Spleen (tissue), 11 donors: ENCODE data around the gene ACBD3. TPM values are rescaled to one million over a fixed set of nuclear protein-coding genes. Genes with fewer than 3 reads are reported as not detected.

ENCODE experiments used
- DNase-seq: peaks from one replicate; pipeline ENCODE4 v3.0.0-alpha.2; 2020
- H3K27ac ChIP-seq, 8 donors: fragments of 200-600 bp; sonication (generic) in 7 of 8; 1 replicate in 4 of 8; 2 replicates in 4 of 8; pipeline versions ENCODE4 v1.5.0 to v1.8.0; 2016 to 2021; ENCODE audit warnings: inconsistent platforms in 4 of 8, mild to moderate bottlenecking in 4 of 8, moderate library complexity in 1 of 8
- H3K27me3 ChIP-seq, 7 donors: fragments of 200-600 bp; sonication (generic) in 6 of 7; replicated peaks in 1 of 7; 1 replicate in 4 of 7; 2 replicates in 3 of 7; pipeline versions ENCODE4 v1.5.0 to v1.8.0; 2016 to 2021; ENCODE audit warnings: inconsistent platforms in 3 of 7, mild to moderate bottlenecking in 1 of 7
- H3K36me3 ChIP-seq, 6 donors: fragments of 200-600 bp; sonication (generic) in 5 of 6; 1 replicate in 4 of 6; 2 replicates in 2 of 6; pipeline versions ENCODE4 v1.5.0 to v1.8.0; 2016 to 2021; ENCODE audit warnings: inconsistent platforms in 2 of 6
- H3K4me1 ChIP-seq, 6 donors: fragments of 200-600 bp; sonication (generic) in 5 of 6; 1 replicate in 3 of 6; 2 replicates in 3 of 6; pipeline versions ENCODE4 v1.5.0 to v1.8.0; 2016 to 2021; ENCODE audit warnings: inconsistent platforms in 3 of 6
- H3K4me3 ChIP-seq, 8 donors: fragments of 200-600 bp; sonication (generic) in 7 of 8; 1 replicate in 4 of 8; 2 replicates in 4 of 8; pipeline versions ENCODE4 v1.5.0 to v1.8.0; 2016 to 2021; ENCODE audit warnings: inconsistent platforms in 4 of 8, mild to moderate bottlenecking in 4 of 8, moderate library complexity in 2 of 8
- H3K9me3 ChIP-seq, 8 donors: fragments of 200-600 bp; sonication (generic) in 7 of 8; 1 replicate in 4 of 8; 2 replicates in 4 of 8; pipeline versions ENCODE4 v1.5.0 to v1.8.0; 2016 to 2021; ENCODE audit warnings: inconsistent platforms in 4 of 8
- POLR2A ChIP-seq, 3 donors: fragments of 450-650 bp; IDR thresholded peaks; one replicate each; pipeline ENCODE4 v1.5.1; 2017; ENCODE audit warnings: antibody characterized with exemption in 3 of 3, mild to moderate bottlenecking in 1 of 3
- POLR2AphosphoS5 ChIP-seq, 3 donors: sonication (generic); formaldehyde crosslinking; IDR thresholded peaks; one replicate each; pipeline ENCODE4 v1.5.1; 2017; ENCODE audit warnings: antibody characterized with exemption in 3 of 3
- WGBS, 5 donors: extraction: QIAGEN DNeasy Blood & Tissue Kit in 3 of 5; methylation state at CpG; one replicate each; pipeline versions ENCODE4 v1.1.5 to v1.1.7; 2013 to 2018; 5-methylcytosine and 5-hydroxymethylcytosine counted together
- intact Hi-C: fragments of 100-400 bp; cut with DNase I; formaldehyde crosslinking; loops from one replicate; pipeline ENCODE4 v1.15.0; 2023; ENCODE audit warnings: low total_unique reads
- polyA plus RNA-seq, 3 donors: library from polyadenylated mRNA; stranded (reverse); fragments of 200-250 nt; gene quantifications; one replicate each; pipeline ENCODE4 v1.2.1, GENCODE V29; 2013
- total RNA-seq, 7 donors: library from RNA; depleted of rRNA in 3 of 7; stranded (reverse); fragments of >200 nt in 3 of 7; fragmentation: NEBNext Ultra II Directional in 4 of 7; extraction: Animal tissue kit (Norgen Biotek cat#: 25700) in 4 of 7; gene quantifications; one replicate each; pipeline versions ENCODE4 v1.1.0 to v1.2.1, GENCODE V29; 2016 to 2021
- TF ChIP-seq, protein P1 (sequence below), 11 experiments: fragments of 200-600 bp in 7 of 11; fragments of 450-650 bp in 4 of 11; sonication (generic) in 4 of 11; IDR thresholded peaks in 8 of 11; conservative IDR thresholded peaks in 3 of 11; 1 replicate in 7 of 11; 2 replicates in 4 of 11; pipeline versions ENCODE4 v1.4.0 to v1.8.0; 2016 to 2021; ENCODE audit warnings: antibody characterized with exemption in 11 of 11, inconsistent platforms in 4 of 11, mild to moderate bottlenecking in 1 of 11
- donor health status: healthy with polysubstance abuse.
- donor health status: DM: no; HTN: no; CAD: no; lungs with moderate emphysema.
- donor health status: DM: no; HTN: no; CAD: no.
- donor health status: Bipolar disorder and iron deficiency.
- donor health status: healthy.
- donor health status: DM: no; HTN: no; CAD: no.
- donor health status: DM: yes; HTN: yes; CAD: no.

The ACBD3 gene
- total and polyA plus RNA-seq, 10 donors = 6.1 to 43.0 (median 30.3) TPM

DNA sequence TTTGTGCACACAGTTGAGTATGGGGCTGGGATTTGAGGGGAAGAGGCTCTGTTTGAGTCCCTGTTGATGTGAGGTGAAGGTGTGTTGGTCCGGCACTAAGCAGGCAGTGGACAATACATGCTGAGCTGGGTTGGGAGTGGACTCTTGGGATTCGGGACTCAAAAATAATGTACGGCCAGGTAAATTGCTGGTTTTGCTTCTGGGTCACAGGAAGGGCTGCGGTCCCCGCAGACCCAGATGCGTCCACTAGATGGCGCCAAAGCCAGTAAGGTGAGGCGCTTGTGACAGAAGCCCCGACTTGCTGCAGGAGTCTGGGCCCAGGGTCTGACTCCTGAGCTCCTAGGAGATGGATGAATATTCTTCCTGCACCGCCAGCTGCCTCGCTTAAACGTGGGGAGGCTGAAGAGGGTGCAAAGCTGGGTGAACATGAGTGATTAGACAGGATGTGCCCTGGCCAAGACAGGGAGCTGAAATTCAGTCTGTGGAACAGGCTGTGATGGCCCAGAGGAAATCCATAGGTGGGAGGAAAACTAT lies 61.4 kb downstream of the ACBD3 start:
- no peaks in the 10 kb centered on the region for H3K36me3 ChIP-seq
- peaks cover 9 to 81% (median 53%) of the 10 kb centered on the region in 6 donors for H3K4me1 ChIP-seq
- H3K4me3 ChIP-seq = no peak overlapping the region
- H3K27ac ChIP-seq = no peak overlapping the region
- H3K9me3 ChIP-seq = no peaks in the 10 kb centered on the region
- DNase-seq = peak; percentile 96
- intact Hi-C loops = loop anchor here (2.0 kb wide), 1 partner anchor 72 kb away; no protein-coding TSS in a partner anchor
- peak in 2 of 3 donors; percentile 4 to 44 for TF ChIP-seq POLR2AphosphoS5 (IDR thresholded peaks at IDR 0.05)
- no peak for TF ChIP-seq POLR2A (IDR thresholded peaks at IDR 0.05)
- TF ChIP-seq, protein P1, sequence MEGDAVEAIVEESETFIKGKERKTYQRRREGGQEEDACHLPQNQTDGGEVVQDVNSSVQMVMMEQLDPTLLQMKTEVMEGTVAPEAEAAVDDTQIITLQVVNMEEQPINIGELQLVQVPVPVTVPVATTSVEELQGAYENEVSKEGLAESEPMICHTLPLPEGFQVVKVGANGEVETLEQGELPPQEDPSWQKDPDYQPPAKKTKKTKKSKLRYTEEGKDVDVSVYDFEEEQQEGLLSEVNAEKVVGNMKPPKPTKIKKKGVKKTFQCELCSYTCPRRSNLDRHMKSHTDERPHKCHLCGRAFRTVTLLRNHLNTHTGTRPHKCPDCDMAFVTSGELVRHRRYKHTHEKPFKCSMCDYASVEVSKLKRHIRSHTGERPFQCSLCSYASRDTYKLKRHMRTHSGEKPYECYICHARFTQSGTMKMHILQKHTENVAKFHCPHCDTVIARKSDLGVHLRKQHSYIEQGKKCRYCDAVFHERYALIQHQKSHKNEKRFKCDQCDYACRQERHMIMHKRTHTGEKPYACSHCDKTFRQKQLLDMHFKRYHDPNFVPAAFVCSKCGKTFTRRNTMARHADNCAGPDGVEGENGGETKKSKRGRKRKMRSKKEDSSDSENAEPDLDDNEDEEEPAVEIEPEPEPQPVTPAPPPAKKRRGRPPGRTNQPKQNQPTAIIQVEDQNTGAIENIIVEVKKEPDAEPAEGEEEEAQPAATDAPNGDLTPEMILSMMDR (IDR thresholded peaks at IDR 0.05 in 8 of 11, conservative IDR thresholded peaks at IDR 0.05 in 3 of 11) = peak; percentile 88 to 98 (median 96)
- 3 to 4% (median 4%) methylated on average over 10 to 12 of the region's 12 CpGs for WGBS, 5 donors
- peaks cover 0 to 13% (median 0%) of the 10 kb centered on the region in 7 donors for H3K27me3 ChIP-seq

DNA sequence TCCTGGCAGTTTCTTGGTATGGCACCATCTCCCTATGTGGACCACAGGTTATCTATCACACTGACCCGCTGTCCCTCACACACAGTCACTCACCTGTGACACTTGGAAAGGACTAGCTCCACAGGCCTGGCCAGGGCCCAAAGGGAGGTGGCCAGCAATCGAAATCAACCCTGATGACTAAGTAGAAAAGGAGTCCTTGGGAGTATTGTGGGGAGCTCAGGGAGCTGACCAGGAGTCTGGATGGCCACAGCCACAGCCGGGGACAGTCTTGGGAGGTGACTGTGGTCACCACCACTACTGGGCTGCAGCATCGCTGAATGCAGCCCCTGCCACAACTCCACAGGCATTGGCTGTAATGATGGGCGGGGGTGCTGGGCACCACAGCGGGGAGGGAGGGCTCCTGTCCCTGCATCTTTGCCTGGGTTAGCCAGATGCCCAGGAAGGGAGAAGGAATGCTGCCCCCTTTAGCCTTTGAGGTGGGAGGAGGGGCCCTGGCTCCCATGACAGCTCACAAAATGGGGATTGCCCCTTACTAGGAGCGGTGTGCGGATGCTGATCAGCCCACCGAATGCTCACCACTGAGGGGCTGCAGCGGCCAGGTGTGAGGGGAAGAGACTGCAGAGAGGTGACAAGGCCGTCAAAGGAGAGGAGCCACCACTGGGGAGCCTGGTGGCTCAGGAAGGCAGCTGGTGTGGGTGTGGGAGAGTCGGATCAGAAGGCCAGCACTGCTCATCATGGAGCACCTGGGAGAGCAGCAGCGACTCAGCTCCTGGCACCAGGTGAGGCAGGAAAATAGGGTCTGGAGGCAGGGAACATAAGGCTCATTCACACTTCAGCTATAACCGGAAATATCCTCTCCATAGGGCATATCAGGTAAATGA lies 62.7 kb downstream of the ACBD3 start:
- no peaks in the 10 kb centered on the region for H3K9me3 ChIP-seq
- WGBS, 5 donors = 93 to 95% (median 94%) methylated on average over 12 to 14 of the region's 14 CpGs
- H3K36me3 ChIP-seq = no peaks in the 10 kb centered on the region
- H3K27me3 ChIP-seq = peaks cover 0 to 13% (median 0%) of the 10 kb centered on the region in 7 donors
- TF ChIP-seq POLR2A (IDR thresholded peaks at IDR 0.05) = no peak
- TF ChIP-seq, protein P1 (IDR thresholded peaks at IDR 0.05 in 8 of 11, conservative IDR thresholded peaks at IDR 0.05 in 3 of 11) = no peak
- TF ChIP-seq POLR2AphosphoS5 (IDR thresholded peaks at IDR 0.05) = no peak
- peaks cover 9 to 91% (median 58%) of the 10 kb centered on the region in 6 donors for H3K4me1 ChIP-seq
- peak overlapping the region in 4 of 8 donors; percentile 92 to 96 (median 94) for H3K27ac ChIP-seq
- H3K4me3 ChIP-seq = peak overlapping the region in 1 of 8 donors; percentile 84
- DNase-seq = peak; percentile 76
- intact Hi-C loops = loop anchor here (2.0 kb wide), 2 partner anchors 55 to 73 kb away; no protein-coding TSS in a partner anchor

DNA sequence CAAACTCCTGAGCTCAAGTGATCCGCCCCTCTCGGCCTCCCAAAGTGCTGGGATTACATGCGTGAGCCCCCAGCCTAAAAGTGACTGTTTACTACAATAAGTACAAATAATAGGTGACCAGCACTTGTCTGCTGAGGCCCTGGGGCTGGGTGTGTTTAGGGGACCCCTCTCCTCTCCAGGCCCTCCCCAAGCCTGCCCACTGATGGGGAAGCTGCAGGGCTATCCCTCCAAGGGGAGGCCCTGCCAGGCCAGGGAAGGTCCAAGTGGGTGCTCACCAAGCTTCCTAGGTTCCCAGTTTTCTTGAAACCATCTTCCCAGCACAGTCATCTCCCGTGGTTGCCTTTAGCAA lies 63.4 kb downstream of the ACBD3 start:
- H3K9me3 ChIP-seq = no peaks in the 10 kb centered on the region
- DNase-seq = peak; percentile 80
- TF ChIP-seq POLR2AphosphoS5 (IDR thresholded peaks at IDR 0.05) = no peak
- TF ChIP-seq, protein P1 (IDR thresholded peaks at IDR 0.05 in 8 of 11, conservative IDR thresholded peaks at IDR 0.05 in 3 of 11) = no peak
- TF ChIP-seq POLR2A (IDR thresholded peaks at IDR 0.05) = no peak
- H3K4me3 ChIP-seq = peak overlapping the region in 3 of 8 donors; percentile 64 to 84 (median 68)
- no peaks in the 10 kb centered on the region for H3K36me3 ChIP-seq
- intact Hi-C loops = loop anchor here (2.0 kb wide), 1 partner anchor 54 kb away; no protein-coding TSS in a partner anchor
- 86 to 92% (median 89%) methylated on average over 4 of the region's 4 CpGs for WGBS, 5 donors
- peaks cover 9 to 87% (median 54%) of the 10 kb centered on the region in 6 donors for H3K4me1 ChIP-seq
- H3K27ac ChIP-seq = peak overlapping the region; percentile 82 to 96 (median 89)
- H3K27me3 ChIP-seq = peaks cover 0 to 13% (median 0%) of the 10 kb centered on the region in 7 donors
